ENCODE data around the gene MLLT3. TPM values are rescaled to one million over a fixed set of nuclear protein-coding genes. Genes with fewer than 3 reads are reported as not detected.

Gene MLLT3
- polyA plus RNA-seq, 1 donor, result 75.7 TPM

DNA sequence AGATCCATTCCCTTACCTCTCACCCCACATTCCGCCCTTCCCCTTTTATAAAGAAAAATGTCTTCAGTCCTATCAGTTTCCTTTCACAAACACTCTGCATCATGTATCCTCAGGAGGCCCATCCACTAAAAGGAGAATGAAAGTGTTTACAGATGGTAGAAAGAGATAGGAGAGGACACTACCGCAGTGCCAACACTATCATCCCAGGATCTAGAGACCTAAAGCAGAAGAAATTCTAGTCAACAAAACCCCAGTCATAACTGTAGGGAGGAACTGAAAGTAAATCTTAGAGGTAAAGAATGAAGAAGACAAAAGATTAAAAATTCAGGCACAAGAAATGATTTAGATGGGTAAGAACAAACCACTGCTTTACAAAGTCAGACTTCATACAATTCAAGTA lies 114.1 kb downstream of the MLLT3 start:
- DNase-seq, result no peak

DNA sequence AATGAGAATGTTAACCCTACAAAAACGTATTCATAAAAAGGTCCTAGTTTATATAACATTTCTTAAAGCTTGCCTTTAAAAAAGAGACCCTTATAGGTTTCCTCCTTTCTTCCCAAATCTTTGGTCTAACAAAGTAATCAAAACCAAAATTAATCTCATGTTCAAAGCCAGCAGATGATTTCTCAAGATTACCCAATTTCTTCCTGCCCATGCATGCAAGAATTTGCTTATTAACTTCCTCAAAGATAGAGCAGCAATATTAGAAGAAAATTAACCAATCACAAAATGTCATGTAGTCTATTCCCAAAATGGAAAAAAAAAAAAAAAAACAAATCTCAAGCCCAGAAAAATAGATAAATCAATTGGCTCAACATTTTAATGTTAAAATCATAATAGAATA lies 114.9 kb downstream of the MLLT3 start:
- DNase-seq, result no peak

GRCh38 chr9:20506099-20506900 lies 116.0 kb downstream of the MLLT3 start:
- DNase-seq, result no peak

DNA sequence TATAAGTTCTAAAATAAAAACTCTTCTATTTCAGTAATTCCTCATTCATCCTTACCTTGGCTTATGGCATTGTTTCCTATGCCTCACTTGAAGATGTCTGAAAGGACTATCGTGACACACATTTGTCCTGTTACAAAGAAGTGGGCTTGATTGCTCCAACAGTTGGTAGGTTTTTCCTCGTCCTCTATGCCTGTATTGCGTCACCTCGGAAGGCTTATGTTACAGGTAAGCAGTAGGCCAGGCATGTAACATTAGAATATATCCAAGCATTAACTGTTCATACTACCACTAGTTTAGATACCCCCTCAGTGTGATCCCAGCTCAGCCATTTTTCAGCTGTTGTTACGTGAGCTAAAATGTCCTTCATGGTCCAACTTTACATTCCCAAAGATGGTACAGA lies 116.7 kb downstream of the MLLT3 start:
- DNase-seq, result no peak

- DNase-seq, result no peak
Observed at GRCh38 chr9:20504930-20505329, 117.4 kb downstream of the MLLT3 start.

DNA sequence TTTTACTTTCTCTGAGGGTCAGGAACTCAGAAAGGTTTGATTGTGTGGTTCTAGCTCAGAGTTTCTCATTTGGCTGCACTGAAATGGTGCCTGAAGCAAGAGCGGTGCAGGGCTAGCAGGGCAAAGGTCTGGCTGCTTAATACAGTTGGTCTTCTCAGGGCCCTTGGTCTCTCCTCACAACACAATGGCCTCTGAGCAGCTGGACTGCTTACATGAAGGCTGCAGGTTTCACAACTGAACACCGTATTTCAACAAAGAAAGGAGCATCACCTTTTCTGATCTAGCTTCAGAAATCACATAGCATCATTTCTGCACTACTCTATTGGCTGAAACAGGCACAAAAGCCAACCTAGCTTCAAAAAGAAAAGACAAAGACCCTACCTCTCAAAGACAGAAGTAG lies 122.2 kb downstream of the MLLT3 start:
- no peak for DNase-seq

DNA sequence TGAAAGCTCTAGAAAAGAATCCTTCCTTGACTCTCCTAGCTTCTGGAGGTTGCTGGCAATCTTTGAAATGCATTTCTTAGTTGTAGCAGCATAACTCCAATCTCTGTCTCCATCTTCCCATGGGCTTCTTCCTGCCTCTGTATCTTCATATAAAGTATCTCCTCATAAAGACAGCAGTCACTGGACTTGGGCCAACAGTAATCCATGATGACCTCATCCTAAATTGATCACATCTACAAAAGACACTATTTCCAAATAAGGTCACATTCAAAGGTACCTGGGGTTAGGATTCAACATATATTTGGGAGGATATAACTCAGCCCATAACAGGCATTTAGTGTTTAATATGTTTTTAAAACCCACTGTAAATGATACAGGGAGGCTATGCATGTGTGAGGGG lies 123.3 kb downstream of the MLLT3 start:
- no peak for DNase-seq

- no peak for DNase-seq
Observed at GRCh38 chr9:20496328-20496727, 126.0 kb downstream of the MLLT3 start.

- DNase-seq, result no peak
Observed at GRCh38 chr9:20495098-20495497, 127.2 kb downstream of the MLLT3 start.

DNA sequence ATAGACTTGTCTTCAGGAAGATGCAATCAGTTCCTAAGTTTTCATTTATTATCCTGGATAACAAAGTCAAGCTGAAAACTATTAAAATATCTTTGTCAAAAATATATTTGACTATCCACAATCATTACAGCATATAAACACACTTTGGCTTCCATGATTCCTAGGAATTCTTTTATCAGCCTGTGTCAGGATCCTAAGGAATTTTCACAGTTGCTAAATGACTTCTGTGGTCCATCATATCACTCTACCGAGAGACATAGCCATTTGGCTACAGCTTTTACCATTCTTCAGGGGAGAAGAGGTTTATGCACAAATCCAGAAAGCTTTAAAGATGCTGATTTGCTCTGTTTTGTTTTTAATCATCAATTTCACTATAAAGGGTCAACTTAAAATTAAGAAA lies 128.3 kb downstream of the MLLT3 start:
- DNase-seq, result no peak

- no peak for DNase-seq
Observed at GRCh38 chr9:20492772-20493171, 129.5 kb downstream of the MLLT3 start.

GRCh38 chr9:20491612-20492011 lies 130.7 kb downstream of the MLLT3 start:
- no peak for DNase-seq

DNA sequence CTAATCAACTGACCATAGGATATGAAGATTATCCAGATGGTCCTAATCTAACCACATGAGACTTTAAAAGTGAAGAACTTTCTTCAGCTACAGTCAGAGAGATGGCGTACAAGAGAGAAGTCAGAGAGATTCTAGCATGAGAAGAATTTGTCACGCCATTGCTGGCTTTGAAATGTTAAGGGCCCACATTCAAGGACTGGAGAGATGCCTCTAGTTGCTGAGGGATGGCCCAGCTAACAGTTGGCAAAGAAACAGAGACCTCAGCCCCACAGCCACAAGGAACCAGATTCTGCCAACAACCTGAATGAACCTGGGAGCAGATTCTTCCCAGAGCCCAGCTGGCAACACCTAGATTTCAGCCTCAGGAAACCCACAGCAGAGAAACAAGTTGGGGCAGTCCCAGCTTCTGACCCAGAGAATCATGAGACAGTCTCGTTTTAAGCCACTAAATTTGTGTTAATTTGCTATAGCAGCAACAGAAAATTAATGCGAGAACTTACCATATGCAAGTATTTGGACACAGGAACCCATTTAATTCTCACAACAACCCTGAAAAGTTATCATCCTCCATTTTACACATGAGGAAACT lies 132.0 kb downstream of the MLLT3 start:
- DNase-seq, result no peak

DNA sequence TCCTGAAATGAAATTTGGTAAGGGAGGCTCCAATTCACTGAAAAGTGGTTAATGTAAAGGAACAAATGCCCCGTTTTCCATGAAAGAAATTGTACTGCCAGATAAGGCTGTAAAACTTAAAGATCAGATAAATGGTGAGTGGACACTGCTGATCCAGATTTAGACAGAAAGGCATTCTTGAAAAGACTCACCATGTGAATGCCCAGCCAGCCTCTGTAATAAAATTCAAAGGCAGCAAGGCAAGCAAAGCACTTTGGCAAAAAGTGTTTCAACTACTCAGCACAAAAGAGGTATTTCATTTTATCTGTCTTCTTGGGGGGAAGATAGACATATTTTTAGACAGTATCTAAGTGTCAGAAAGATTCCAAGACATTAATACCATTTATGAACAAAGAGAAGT lies 133.6 kb downstream of the MLLT3 start:
- DNase-seq, result no peak

DNA sequence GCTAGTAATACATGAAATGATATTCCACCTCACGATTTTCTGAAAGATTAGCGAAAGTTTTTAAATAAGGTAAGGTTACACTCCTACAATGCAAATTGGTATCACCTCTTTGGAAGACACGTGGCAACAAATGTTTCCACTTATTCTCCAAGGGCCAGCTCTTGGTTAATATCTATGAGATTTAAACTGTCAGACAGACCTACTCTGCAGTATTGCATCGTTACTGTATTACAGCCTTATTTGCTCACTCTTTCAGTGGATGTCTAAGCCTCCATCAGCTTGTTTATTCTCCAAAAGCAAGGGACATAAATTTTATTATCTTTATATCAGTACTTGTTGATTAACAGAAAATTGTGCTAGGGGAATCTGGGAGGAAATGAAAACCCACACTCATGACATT lies 135.7 kb downstream of the MLLT3 start:
- no peak for DNase-seq

GRCh38 chr9:20481437-20481836 lies 140.9 kb downstream of the MLLT3 start:
- DNase-seq, result no peak

GRCh38 chr9:20480249-20480648 lies 142.1 kb downstream of the MLLT3 start:
- DNase-seq, result no peak

DNA sequence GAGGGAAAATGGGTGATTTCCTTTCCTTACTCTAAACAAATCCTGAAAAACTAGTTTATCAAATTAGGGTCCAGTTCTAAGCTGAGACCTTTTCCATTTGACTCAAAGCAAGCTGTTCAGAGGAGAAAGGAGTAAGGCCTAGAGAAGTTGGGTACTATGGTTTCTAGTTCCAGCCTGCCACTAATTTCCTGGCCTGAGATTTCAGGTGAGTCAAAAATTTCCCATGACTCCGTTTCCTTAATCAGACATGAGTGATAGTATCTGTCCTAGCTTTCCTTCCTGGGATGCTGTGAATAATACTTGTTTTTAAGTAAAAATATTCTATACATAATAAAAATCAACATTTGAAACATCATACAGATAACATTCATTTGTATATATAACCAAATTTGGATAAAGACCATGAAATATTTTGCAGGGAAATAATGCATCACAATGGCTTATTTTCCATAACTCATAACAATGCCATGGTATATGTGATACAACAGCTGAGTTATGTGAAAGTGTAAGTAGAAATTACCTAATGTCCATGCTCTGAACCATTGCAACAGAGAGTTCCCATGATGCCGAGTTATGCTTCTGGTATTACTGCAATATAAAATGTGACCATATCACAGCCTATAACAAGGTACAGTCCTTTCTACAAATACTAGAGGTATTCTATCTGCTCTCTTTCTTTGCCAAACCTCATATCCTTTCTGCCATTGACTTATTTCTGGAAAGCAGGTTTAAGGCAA lies 142.7 kb downstream of the MLLT3 start:
- no peak for DNase-seq

DNA sequence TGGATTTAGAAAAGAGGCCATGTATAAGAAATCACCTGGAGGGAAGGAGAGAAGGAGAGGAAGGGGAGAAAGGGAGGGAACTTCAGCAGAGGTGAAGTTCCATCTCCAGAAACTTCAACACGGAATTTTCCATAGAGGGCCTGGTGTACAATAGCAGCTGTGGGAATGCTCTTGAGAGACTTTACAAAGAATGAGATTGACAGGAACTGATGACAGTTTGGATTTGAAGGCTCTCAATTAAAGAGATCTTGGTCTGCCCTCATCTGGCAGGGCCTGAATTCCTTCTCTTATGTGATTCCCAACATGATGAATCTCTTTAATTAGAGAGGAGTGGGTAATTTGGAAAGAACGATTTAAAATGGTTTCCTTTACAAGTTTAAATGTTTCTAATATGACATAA lies 143.5 kb downstream of the MLLT3 start:
- DNase-seq, result no peak

DNA sequence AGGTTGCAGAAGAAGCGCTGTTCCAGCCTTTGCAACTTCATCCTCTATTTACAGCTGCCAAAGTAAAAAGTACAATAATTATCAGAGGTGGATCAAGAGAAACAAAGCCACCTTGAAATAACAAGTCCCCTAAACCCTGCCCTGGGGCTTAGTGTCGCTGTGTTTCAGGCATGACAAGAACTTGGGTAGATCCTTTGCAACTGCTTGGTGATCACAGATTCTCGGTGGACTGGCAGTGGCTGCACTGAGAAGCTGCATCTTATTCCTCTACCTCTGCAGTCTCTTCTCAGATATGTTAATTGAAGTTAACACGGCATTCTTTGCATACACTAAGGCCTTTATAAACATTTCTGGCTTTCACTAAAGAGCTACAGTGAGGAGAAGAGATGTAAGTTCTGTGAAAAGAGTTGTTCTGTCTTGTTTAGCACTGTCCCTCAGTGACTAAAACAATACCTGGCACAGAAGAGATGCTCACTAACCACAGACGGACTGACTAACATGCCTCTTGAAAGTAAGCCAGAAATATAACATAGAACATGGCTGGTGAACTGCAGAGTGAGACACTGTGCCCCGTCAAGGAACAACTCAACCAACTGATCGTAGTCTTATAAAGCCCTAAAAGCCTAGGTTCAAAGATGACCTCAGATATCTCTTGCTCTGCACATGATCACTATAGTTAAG lies 144.2 kb downstream of the MLLT3 start:
- DNase-seq, result no peak

- DNase-seq, result peak; percentile 23
Observed at GRCh38 chr9:20476912-20477521, 145.3 kb downstream of the MLLT3 start.

GRCh38 chr9:20474496-20474895 lies 147.8 kb downstream of the MLLT3 start:
- no peak for DNase-seq

- DNase-seq, result no peak
Observed at GRCh38 chr9:20473515-20474013, 148.7 kb downstream of the MLLT3 start.
